OCI-M2 (cell line): Measurements from ENCODE around the gene CLASRP.
A peak's percentile ranks its signal among the peaks of the same experiment; 100 is the strongest.

Experiments
- DNase-seq: peaks from one replicate; lab custom pipeline; 2025; ENCODE audit not compliant: unreplicated experiment; lab: John Stamatoyannopoulos, UW

CLASRP gene

DNA sequence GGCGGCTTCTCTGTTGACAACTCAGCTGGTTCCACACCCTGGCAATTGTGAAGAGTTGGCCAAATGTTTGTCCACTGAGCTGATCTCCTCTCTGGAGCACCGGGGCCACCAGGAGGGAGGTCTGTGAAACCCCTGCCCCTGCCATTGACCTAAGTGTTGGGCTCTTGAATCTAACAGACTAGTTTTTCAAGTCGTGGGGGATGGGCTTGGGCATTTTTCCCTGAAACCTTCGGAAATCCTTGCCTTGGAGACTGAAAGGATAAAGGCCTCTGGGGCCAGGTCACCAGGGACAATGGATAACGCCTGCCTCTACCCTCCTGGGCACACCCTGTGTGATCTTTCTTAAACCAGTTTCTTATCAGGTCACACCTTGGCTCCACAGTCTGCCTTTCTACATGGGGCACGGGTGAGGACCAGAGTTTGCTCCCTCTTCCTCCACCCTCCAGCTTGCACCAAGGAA, 41.1 kb downstream of the CLASRP start:
- no peak for DNase-seq

DNA sequence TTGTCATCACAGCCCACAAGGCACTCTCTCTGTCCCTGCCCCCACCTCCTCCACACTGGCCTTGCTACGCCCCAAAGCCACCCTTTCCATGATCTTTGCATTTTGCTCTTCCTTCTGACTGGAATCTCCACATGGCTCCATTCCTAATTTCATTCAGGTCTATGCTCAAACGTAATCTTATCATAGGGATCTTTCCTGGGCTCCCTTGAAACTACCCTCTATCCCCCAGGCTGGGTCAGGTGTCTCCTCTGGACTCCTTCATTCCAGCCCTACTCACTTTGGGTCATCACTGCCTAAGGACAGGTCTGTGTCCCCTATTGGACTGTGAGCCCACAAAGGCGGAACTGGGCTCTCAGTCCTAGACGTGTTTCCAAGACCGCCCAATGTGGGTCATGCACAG, 43.3 kb downstream of the CLASRP start:
- no peak for DNase-seq

DNA sequence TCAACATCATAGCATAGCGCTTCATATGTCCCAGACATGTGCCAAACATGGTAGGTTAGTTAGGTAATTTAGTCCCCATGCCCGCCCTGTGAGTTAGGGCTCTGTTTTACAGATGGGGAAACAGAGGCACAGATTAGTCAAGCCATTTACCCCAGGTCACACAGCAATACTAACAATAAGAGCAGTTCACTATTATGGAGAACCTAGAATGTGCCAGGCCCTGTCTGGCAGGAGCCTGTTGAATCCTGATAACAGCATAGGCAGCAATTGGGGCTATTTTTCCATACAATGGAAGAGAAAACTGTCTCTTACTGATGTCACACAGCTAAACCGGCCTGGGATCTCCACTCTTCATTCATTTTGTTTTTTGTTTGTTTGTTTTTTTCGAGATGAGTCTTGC, 47.6 kb downstream of the CLASRP start:
- no peak for DNase-seq

DNA sequence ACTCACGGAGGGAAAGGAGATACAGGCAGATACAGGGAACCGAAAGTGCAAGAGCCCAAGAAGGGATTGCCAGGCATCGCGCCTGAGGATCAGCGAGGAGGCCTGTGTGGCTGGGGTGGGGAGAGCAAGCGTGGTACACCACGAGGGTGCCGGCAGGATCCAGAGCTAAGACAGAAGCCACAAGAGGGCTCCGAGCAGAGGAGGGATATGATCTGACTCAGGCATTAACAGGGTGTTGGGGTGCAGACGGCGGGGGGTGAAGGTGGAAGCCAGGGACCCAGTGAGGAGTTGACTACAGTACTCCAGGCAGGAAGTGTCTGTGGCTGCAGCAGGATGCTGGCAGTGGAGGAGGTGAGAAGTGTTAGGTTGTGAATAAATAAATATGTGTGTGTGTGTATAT, 48.7 kb downstream of the CLASRP start:
- no peak for DNase-seq

DNA sequence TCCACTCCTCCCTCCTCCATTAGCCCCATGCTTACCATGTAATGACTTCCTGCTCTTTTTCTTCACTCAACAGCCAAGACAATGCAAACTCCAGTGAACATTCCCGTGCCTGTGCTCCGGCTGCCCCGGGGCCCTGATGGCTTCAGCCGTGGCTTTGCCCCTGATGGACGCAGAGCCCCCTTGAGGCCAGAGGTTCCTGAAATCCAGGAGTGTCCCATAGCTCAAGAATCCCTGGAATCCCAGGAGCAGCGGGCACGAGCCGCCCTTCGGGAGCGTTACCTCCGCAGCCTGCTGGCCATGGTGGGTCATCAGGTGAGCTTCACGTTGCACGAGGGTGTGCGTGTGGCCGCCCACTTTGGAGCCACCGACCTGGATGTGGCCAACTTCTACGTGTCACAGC, 51.2 kb downstream of the CLASRP start:
- no peak for DNase-seq

DNA sequence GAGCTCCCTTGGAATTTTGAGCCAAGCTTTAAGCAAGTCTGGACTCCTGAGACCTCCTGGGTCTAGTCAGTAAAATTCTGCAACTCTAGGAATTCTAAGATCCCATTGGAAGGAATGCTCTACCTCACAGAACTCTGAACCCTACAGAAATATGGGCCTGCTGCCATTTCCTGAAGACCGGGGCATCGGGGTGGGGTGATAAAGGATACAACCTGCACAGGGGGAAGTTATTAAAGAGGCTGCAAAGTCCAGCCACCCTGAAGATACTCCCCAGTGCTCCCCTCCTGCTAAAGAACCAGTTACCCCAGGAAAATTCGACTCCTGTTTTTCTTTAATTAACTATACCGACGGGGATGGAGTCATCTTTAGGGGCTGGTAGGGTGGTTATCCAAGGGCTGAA, 51.8 kb downstream of the CLASRP start:
- DNase-seq: no peak

DNA sequence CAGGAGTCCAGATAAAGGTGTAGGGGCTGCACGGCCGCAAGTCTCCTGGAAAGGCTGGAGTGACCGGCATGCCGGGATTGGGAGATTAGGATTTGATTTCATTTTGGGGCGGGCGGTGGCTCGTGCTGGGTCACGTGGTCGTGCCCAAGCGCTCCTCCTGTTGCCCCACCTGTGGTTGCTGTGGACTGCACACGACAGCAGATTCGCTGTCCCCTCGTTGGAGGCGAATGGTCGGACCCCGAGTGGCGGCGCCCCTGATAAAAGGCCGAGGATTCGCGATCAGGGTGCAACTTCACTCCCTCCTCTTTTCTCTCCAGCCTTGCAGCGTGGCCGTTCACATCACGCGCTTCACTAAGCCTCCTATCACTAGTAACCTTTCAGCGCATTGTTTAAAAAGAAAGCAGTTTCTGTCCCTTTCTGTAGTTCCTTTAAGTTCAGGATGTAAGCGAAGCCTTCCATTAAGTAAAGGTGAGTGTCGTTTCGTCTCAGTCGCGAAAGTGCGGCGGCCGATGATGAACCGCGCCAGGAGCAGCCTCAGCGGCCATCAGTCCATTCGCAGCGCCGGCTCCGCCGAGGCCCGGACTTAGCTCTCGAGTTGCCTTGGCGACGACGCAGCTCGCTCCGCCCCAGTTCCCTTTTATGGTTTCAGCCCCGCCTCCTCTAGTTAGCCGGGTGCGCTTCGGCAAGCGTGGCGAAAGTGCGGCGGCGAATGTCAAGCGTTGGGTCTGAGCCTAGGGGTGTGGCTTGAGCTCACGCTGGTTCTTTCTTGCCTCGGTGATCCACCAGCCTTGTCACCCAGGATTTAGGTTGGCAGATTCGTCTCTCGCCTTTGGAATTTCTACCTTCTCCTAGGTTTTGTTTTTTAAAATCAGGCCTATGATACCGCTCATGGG, 52.4 kb downstream of the CLASRP start:
- peak; percentile 81 for DNase-seq

DNA sequence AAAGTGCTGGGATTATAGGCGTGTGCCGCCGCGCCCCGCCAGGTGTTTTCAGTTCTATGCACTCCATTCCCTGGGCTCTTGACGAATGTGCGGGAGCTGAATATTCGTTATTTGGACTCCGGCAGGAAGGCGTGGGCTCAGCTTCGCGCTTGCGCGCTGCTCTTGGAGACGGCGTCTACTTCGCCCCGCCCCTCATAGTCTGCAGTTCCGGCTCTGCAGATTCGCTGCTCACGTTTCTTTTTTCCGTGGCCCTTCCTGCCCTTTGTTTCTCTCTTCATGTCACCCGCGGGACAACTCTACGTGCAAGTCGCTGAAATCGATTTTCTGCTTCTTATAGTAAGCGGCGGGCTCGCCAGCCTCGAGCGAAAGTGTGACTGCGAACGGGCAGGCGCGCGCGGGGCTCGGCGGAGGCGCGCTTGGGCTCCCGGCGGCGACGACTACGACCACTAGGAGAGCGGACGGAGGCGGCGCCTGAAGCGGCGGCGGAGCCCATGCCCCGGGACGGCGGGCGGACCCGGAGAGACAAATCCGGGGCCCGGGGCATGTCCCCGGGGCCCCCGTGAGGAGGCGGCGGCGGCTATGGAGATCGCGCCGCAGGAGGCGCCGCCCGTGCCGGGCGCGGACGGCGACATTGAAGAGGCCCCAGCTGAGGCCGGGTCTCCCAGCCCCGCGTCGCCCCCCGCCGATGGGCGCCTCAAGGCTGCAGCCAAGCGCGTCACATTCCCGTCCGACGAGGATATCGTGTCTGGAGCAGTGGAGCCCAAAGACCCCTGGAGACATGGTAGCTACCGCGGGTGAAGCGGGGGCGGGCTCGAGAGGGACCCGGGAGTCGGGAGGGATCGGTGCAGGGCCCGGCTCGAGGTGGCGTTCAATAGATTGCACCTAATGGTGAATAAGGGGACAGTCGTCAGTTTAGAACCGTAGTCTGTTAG, 54.2 kb downstream of the CLASRP start, which contains the start of gene PPP1R37:
PPP1R37 (plus strand) TSS at position 433 of the 932 bp plus-strand sequence; CDS start at position 580, 147 bp downstream.
- peak; percentile 57 for DNase-seq

DNA sequence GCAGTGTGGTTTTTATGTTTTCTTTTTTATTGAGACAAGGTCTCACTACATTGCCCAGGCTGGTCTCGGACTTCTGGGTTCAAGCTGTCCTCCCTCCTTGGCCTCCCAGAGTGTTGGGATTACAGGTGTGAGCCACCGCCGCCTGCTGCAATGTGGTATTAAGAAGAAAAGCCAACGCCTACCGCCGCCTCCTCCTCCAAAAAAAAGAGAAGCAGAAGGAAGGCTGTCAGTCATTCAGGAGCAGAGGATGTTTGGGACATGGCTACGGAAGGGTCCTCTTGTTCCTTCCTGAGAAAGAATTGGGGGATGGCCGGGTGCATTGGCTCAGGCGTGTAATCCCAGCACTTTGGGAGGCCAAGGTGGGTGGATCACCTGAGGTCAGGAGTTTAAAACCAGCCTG, 55.3 kb downstream of the CLASRP start:
- no peak for DNase-seq

DNA sequence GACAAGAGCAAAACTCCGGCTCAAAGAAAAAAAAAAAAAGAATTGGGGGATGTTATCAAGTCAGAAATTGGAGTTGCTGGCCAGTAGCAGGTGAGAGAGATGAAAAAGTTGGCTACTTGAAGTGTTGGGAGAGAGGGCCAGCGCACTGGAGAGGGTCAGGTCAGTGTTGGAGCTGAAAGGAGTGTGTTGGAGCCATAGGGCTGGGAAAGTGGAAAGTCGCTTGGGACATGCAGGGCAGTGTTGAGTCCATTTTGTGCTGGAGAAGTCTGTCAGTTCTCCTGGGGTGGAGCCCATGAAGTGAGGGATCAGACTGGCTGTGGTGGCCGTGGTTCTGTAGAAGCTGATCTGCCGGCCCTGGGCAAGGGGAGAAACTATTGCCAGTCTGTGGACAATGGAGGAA, 55.9 kb downstream of the CLASRP start:
- DNase-seq: no peak

DNA sequence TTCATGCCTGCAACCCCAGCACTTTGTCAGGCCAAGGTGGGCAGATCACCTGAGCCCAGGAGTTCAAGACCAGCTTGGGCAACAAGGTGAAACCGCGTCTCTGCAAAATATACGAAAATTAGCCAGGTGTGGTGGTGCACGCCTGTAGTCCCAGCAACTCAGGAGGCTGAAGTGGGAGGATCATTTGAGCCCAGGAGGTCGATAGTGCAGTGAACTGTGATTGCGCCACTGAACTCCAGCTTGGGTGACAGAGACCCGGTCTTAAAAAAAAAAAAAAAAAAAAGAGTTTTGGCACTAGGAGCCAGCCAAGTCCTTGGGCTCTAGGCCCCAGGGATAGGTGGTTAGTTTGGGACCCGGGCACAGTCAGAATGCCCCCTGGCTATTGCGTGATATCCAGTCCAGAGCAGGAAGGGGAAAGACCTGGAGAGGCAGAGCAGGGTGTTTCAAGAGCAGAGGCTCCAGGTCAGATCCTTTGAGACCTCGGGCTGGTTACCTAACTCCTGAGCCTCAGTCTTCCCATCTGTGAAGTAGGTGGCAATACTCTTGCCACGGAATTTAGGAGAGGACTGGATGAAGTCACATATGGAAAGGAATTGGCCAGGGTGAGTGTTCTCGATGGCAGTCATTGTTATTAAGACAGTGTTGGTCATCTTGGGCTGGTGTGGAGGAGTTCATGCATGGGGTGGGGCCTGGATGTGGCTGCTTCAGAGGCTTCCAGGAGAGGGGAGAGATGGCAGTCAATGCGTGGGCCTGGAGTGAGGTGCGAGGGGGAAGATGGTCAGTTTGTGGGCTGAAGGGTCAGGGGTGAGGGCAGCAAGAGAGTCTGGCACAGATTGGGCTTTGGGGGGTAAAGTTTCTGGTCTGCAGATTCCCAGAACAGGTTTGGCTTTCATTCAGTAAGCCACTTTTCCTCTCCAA, 56.9 kb downstream of the CLASRP start:
- DNase-seq: no peak

DNA sequence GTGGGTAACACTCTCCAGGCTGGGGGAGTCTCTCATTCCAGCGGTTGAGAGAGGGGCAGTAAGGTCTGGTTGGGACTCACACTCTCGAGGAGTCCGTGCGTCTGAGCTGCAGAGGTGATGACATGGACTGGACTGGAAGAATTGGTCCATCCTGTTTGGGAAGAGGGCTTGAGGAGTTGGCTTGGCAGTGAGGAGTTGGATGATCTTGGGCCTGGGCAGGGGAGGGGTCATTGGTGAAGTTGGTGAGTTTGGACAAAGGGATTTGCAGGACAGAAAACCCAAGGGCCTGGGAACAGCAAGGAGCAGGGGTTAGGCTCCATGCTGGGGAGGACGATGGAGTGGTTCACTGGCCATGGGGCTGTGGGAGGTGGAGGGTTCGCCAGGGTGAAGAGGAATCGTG, 57.9 kb downstream of the CLASRP start:
- DNase-seq: no peak

DNA sequence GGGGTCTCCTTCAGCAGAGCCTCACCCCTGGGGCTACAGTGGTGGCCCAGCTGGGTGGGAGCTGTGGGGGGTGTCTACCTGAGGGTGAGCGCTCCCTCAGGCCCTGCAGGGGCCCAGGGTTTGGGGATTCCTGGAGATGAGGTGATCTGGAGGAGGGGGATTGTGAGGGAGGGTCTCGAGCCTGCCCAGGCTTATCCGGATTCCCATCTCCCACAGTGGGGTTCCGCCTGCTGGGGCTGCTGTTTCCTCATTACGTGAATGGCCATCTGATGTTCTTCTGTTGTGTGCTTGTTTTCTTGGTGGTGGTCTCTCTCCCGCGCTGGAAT, 58.6 kb downstream of the CLASRP start:
- no peak for DNase-seq

DNA sequence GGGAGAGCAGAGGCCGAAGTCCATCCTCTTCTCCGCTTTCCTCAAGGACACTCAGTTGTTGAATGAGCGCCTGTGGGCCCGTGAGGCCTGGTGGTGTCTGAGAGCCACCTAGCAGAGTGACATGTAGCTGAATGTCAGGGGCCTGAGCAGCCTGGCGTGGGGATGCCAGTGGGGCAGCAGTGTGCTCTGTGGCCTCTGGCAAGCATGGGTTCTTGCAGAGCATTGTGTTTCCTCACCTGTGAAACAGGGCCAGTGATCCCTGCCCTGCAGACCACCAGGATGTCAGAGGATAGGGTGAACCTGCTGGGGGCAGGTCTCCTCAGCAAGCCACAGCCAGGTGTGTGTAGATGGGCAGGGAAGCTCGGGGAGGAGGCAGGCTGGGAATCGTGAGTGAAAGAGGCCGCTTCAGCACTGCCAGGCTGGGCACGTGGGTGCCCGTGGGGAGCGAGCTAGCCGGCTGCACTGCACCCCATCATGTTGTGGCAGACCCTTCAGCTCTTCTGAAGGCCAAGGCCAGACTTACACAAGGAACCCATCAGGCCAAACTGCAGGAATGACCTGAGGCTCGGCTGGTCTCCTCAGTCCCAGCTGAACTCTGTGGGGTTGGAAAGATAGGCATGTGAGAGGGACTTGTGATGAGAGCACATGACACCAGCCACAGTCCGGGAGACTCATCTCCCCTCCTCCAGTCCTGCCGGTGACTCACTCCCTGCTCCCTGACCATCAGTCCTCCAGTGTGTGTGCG, 59.1 kb downstream of the CLASRP start:
- peak; percentile 28 for DNase-seq

DNA sequence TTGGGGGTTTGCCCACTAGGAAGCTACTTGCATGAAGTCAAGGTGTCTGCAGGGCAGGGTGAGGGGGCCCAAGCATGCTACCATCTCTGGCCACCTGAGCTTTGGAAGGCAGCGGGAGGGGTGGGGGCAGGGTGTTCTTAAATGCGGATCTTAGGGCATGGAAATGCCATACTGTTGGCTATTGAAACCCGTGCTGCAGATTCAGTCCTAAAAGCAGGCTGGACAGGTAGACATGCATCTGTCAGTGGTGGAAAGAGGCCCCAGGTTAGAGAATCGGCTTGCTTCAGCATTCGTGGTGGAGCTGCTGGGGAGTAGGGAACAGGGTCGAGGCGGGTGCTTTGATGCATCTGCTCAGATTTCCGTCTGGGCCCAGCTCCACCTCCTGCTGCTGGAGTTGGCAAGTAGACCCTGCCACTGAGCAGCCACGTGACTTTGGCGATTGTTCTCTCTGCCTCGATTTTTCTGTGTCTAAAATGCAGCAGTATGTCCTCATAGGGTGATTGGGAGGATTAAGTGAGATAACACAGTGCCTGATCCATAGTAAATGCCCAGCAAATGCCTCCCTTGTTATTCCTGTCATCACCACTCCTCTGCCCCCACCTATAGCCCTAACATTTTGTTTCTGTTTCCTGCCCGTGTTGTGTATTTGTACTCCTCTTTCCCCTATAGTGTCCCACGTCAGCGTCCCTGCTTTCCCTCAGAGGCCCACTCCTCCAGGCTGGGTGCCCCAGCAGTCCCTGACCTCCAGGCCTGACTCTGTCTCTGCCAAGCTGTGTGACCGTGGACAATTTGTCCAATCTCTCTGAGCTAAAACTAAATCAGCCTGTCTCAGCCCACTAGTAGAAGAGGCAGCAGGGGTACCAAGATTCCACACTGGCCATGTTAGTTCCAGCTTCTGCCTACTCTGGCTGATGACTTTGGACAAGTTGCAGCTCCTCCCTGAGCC, 59.9 kb downstream of the CLASRP start:
- DNase-seq: no peak

DNA sequence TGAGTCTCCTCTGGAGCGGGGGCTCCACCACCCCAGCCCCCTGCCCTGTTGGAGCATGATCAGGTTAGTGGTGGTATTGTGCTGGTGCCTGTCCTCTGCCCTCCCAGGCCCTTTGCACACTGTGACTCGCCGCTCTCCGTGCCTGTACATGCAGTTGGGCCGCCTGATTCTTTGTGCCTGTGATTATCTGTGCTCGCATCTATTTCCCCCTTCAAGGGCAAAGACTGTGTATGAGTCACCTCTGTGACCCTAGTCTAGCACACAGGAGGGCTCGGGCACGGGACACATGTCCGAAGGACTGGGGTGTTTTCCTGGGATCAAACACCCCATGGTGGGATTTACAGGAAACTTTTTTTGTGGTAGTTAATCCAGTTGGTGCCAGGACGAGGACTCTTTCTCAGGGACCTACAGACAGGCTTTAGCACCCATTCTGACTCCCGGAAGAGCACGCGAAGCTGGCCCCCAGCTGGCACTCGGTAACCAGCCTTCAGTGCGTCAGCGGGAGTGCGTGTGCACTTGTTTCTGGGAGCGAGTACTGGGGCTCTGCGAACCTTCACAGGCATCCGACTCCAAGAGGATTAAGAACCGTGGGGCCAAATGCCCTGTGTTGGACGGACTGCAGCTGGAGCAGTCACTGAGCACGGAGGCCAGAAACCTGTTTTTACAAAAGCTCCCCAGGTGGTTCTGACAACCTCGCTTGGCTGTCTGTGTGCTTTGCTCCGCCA, 60.8 kb downstream of the CLASRP start:
- no peak for DNase-seq

DNA sequence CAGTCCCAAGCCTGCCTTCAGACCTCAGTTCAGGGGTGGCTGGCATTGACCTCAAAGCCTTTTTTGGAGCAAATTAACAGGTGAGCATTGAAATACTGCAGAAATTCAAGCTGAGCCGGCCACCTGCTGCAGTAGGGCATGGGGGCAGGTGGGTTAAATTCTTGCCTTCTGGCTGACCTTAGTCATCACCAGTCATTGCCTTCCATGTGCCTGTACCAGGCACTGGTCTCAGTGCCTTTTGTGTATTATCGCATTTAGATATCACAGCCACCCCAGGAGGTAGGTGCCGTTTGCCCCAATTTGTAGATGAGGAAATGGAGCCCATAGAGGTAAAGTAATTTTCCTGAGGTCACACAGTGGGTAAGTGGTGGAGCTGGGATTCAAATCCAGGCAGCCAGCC, 61.4 kb downstream of the CLASRP start:
- no peak for DNase-seq

DNA sequence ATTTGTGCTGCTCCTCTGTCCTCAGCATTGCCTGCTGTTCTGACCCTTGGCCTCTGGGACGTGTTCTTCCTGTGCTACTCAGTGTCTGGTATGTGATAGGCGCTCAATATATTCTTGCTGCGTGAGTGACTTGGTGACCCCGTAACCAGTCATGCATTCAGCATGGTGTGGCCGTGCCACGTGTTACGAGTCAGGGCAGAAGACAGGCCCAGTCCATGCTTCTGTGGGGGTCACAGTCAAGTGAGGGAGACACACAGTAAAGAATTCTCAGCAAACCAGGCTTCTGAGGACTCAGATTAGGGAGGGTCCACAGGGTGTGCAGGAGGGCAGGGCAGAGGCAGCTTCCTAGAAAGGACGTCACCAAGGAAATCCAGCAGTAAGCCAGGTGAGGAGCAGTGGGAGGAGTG, 62.0 kb downstream of the CLASRP start:
- DNase-seq: no peak
